ENCODE data around the gene SMIM44.

DNA sequence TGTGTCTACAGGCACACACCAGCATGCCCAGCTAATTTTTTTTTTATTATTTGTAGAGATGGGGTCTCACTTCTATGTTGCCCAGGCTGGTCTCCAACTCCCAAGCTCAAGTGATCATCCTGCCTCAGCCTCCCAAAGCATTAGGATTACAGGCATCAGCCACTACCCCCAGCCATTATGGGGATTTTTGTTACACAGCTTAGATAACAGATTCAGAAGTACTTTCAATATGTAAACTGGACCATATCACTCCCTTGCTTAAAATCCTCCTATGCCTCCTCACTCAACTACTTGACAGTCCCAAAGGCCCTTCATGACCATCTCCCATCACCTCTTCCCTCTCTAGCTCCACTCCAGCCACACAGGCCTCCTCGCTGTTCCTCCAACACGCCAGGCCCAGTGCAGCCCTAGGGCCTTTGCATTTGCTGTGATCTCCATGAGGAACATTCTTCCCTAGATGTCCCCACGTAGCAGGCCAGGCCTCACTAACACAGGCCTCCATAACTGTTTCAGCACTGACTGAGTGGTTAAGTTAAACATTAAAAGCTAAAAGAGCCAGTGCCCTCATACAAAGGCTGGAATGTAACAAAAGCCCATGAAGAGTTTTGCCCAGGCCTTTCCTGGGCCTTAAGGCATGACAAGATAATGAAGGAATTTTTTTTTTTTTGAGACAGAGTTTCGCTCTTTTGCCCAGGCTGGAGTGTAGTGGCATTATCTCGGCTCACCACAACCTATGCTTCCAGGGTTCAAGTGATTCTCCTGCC, 14.7 kb upstream of the SMIM44 start:
- TF ChIP-seq CTCF (conservative IDR thresholded peaks at IDR 0.05 in 1 of 2, IDR thresholded peaks at IDR 0.05 in 1 of 2; ENCODE audit: low read depth in 1 of 2, low read length in 2 of 2) (no peak), EZH2 (IDR thresholded peaks at IDR 0.05; ENCODE audit: low read length, missing control alignments) (no peak)
